ENCODE data around the gene KCTD18. TPM values are rescaled to one million over a fixed set of nuclear protein-coding genes. Genes with fewer than 3 reads are reported as not detected.

The KCTD18 gene
- total RNA-seq, 2 donors from 2014 or later, result 9.1 to 10.4 TPM

DNA sequence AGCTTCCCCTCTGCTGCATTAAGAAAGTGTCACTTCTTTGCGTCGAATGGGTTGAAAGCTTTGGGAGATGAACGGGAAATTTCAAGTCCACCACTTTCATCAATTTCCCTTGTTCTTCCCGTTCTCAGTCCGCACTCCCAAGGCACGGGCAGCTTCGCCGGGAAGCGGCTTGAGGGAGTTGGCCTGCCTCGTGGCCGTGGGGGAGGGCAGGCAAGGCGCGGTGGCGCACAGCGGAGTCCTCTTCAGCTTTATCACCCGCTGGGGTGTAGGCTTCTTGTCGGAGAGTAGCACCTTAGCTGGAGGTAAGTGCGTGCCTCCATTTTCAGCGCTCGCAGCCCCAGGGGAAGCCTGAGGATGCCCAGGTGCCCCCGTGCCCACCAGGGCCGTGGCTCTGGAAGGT lies 19.9 kb downstream of the KCTD18 start:
- DNase-seq (no peak), ATAC-seq (no peak)
- intact Hi-C loops (cut with DNase I), result no loop called here

DNA sequence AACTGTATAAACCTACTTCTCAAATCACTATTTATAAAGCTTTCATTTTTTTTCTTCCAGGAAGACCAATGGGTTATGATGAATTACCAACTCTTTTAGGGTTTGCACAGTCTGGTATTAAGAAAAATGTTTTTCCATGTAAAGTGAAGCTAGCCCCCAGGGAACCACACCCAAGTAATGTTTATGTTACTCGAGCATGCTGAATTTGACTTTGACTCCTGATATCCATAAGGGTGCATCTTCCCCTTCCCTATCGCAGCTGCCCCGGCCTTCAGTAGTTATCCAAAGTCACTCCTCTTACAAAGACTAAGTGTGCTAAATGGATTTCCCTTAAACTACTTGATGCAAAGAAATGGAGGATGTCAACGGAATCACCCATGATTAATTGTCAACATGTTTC lies 21.7 kb downstream of the KCTD18 start:
- intact Hi-C loops (cut with DNase I), result no loop called here
- ATAC-seq (no peak), DNase-seq (no peak)

DNA sequence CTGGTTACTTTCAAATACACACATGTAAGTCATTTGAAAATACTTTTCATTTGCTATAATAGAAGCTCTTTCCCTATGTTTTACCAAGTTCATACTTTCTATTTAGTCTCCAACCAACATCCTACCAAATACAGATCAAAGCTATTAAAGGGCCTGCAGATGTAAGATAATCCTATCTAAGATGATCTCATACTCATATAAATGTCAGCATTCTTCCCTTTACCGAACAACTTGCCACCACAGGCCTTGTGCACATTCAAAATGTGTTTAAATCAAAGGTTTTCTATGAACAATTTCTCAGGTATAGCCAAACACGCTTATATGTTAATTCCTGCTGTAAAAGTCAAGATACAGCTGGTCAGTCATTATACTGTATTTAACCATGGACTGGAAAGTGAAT lies 23.3 kb downstream of the KCTD18 start:
- intact Hi-C loops (cut with DNase I), result no loop called here
- ATAC-seq (no peak), DNase-seq (no peak)

DNA sequence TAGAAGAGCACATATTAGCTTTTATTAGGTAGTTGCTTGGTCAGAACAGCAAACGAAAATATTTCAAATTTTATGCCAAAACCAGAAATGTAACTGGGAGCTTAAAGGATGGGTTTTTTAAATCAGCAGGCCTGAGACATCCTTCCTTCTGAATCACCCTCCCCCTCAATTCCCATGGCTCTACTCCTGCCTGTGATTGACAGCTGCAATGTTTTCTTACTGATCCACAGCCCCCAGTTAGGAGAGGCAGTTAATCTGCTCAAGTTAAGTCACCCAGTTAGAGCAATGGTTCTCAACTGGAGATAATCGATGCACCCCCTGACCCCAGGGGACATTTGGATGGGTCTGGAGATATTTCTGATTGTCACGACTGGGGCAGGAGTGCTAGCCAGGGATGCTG lies 24.9 kb downstream of the KCTD18 start:
- no peak for ATAC-seq
- DNase-seq, result no peak
- intact Hi-C loops (cut with DNase I), result loop anchor here in 1 of 2 donors (5.0 kb wide), 1 partner anchor 513 kb away; no protein-coding TSS in a partner anchor

DNA sequence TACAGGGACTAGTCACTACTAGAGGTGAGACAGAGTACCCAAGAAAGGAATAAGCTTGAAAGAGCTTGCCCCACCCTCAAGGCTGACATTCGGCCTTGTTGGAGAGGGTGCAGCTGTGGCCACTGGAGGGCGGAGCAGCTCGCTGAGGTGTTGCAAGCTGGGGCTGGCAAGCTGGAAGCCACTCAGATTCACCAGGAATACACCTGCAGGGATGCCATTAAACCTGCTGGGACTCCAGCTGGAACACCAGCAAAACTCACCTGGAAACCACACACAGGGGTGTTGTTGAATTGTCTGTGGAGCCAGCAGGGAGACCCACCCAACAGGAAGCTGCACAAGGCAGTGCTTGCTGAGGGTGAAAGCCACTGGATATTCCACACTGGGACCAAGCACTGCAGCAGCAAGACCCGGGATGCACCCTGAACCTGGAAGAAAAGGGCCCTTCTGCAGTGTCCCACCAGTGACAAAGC lies 26.1 kb downstream of the KCTD18 start:
- DNase-seq (peak; percentile 24), ATAC-seq (peak in 1 of 2 donors; percentile 50)
- intact Hi-C loops (cut with DNase I), result loop anchor here (2.0 to 5.0 kb wide), 2 partner anchors 503 to 511 kb away; no protein-coding TSS in a partner anchor

DNA sequence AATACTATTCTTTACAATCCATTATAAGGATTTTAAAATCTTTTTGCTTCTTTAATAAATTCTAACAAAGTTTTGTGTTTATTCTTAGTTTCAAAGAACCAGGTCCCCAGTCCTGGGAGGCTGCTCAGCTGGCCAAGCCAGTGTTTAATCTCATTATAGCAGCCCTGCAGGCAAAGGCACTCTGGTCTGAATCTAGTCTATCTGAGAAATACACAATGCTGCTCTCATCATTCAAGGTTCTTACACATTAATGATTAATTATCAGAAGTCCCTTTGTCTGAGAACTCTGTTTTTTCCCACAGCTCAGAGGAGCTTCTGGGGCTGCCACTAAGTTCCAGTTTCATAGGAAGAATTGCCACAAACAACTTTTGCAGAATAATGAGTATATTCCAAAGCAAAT lies 27.7 kb downstream of the KCTD18 start:
- ATAC-seq (no peak), DNase-seq (no peak)
- intact Hi-C loops (cut with DNase I), result loop anchor here (2.0 to 5.0 kb wide), 2 partner anchors 501 to 510 kb away; no protein-coding TSS in a partner anchor

DNA sequence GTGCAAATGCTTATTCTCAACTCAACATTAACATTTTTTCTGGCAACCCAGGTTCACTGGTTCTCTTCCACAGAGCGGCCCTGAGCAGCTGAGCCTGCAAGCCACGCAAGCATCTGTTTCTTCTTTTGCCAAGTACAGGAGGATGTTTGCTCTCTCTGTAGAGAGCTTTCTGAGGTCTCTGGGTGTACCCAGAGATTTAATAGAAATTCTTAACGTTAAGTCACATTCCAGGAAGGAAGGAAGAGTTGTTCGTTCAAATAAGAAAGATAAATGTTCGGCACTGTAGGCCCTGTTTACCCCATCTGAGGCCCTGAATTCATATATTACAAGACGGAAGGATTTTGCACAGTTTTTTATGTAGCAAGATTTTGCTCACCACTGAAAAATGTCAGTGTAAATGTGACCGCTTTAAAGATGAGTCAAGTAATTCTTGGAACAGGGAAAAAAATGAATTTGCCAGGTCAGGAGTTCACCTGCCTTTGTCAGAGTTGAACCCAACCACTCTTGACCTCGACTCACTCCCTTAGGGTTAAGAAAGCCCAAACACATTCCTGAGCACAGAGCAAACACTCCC lies 30.1 kb downstream of the KCTD18 start:
- DNase-seq (no peak), ATAC-seq (no peak)
- intact Hi-C loops (cut with DNase I), result loop anchor here in 1 of 2 donors (5.0 kb wide), 1 partner anchor 507 kb away; no protein-coding TSS in a partner anchor

DNA sequence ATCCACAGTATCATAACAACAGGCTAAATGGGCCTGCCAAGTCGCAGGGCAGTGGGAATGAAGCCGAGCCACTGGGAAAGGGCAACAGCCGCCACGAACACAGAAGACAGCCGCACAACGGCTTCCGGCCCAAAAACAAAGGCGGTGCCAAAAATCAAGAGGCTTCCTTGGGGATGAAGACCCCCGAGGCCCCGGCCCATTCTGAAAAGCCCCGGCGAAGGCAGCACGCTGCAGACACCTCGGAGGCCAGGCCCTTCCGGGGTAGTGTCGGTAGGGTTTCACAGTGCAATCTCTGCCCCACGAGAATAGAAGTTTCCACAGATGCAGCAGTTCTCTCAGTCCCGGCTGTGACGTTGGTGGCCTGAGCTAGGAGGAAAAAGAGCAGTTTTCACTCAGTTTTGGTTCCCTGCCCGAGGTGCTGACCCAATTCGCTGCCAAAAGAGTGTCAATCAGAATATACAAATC lies 32.2 kb downstream of the KCTD18 start:
- ATAC-seq (peak; percentile 65 to 95), DNase-seq (peak; percentile 79)
- intact Hi-C loops (cut with DNase I), result no loop called here

DNA sequence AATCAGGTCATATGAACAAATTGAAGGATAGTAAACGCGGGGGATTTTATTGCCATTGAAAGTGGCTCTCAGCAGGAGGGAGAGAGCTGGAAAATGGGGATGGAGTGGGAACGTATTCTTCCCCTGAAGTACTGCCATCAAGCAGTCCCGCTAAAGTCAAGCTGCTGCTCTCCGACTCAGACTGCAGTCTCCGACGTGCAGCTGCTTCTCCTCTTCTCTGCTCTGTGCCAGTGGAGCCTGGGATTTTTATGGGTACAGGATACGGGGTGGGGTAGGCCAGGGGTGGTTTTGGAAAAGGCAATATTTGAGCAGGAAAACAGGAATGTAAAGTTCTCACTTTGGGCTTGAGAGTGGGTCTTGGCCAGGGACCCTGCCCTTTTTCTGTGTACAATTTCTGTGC lies 33.0 kb downstream of the KCTD18 start:
- intact Hi-C loops (cut with DNase I), result no loop called here
- ATAC-seq, result peak; percentile 22 to 51

DNA sequence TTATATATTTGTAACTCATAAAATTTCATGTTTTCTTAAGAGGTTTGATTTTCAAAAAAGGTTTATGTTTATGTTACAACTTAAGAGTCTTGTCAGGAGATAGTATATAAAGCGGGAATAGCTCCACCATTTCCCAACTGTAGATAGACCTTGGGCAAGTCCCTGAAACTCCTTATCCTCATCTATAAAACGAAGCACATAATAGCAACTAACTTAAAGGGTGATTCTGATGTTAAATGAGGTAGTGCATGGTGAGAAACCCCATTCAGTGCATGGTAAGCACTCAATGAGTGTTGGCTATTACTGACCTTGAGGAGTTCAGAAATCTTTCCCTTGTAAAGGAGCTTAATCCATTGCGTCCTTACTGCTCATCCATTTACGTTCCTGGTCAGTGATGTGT lies 34.1 kb downstream of the KCTD18 start:
- DNase-seq (no peak), ATAC-seq (no peak)
- intact Hi-C loops (cut with DNase I), result no loop called here

More for the DNA sequence above, 33.0 kb downstream of the KCTD18 start:
- DNase-seq, result peak; percentile 22

DNA sequence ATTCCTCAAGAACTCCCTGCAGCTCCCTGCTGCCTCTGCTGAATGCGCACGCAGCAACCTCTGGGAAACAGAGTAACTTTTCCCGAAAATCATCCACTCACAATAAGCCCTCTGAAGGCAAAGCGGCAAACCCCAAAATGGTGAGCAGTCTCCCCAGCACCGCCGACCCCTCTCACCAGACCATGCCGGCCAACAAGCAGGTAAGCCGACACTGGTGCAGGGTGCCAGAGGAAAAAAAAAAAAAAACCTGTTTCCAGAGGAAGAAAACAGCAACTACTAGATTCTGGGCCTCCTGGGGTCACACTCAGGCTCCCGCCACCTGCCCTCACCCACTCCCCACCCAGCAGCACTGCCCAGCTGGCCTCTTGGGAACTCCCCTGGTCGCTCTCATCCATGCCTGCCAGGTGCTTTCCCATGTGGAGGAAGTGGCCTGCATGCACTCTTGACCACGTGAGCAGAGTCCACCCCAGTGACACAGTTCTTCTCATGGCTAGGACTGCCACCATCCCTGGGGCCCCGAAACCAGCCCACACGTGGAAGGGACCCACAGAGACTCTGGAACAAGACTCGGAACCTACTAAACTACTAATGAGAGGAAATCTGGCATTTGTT lies 36.9 kb downstream of the KCTD18 start:
- ATAC-seq (no peak), DNase-seq (no peak)
- intact Hi-C loops (cut with DNase I), result no loop called here

DNA sequence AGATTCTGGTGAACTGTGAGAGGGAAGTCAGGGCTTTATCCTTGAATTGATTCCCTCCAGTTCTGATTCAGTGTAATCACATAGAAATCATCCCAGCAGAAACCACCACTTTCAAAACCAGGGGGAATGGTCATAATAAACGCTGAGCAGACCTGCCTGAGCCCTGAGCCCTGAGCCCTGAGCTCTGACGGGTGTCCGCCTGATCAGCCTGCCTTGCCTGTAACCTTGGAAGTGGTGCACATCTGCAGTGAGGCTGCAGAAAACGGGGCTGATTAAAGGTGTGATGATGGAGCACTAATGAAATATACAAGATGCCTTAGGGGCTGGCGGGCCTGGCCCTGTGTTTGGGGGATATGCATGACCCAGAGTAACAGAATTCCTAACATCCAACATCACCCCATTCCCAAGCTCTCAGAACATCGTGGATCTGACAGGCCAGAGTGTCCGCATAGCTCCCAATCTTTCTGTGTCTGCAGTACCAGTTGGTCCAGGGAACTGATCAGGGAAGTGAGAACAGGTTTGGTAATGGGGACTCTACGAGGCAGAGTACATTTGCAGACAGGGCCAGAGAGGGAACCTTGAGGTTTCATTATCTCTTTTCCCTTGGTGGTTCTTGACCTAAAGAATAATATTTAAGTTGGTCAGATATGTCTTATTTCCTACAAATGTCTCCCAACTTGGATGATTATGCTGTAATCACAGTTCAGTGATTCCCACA lies 37.8 kb downstream of the KCTD18 start:
- DNase-seq, result no peak
- intact Hi-C loops (cut with DNase I), result no loop called here
- ATAC-seq, result no peak

DNA sequence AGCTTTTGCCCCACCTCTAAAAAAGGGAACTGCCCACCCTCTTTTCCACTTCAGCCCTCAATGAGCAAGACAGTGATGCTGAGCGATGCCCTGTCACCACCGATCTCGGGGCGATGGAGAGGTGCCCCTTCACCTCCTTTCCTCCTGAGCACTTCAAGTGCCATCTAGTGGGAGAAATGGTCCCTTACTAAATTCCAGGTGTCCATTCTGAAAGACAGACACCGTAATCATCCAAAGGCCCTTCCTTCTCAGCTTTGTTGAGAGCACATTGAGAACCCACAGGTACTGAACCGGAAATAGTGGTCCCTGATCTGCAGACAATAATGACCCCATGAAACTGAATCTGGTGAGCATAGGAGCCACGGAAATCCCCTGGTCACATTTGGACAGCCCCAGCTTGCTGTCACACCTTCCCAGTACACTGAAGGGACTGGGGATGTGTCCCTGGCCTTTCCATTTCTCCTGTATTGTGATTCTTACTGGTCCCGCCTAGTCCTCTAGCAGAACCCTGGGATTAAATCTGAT lies 38.5 kb downstream of the KCTD18 start:
- ATAC-seq (no peak), DNase-seq (no peak)
- intact Hi-C loops (cut with DNase I), result no loop called here

DNA sequence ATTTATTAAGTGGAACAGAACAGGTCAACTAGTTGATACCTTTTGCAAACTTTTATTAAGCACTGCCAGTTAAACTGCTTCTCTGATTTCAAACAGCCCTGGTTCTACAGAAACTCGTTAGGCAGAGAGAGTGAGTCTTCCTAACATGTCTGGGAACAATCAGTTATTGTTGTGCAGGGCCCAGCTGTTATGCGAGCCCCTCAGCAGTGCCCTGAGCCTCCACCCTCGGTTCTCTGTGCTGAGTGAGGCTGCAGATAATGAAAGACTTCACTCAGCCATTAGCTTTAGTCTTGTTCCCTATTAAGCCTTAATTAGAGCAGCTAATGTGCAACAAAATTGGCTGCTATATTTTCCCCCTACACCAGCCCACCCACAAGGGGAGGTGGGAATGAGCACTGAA lies 39.6 kb downstream of the KCTD18 start:
- DNase-seq (no peak), ATAC-seq (no peak)
- intact Hi-C loops (cut with DNase I), result no loop called here

DNA sequence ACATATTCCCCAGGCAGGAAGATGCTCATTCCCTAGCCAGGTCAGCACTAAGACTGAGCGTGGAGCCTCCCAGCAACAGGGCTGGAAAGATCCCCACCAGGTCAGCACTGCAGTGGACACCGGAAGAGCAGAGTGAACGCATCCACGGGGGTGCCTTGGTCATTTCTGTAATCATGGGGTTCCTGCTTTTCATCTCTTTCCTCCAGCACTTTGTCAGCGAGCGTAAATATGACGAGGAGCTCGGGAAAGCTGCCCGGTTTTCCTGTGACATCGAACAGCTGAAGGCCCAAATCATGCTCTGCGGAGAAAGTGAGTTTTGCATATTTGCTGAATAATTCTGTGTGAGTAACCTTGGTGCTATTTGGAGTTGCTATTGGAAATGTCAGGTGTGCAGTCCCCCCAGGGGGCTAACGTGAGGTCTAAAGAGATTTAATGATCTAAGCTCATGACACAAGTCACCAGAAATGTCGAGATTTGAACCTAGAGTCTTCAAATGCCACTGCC lies 40.1 kb downstream of the KCTD18 start:
- peak; percentile 35 for DNase-seq
- ATAC-seq, result no peak
- intact Hi-C loops (cut with DNase I), result loop anchor here in 1 of 2 donors (10.0 kb wide), 1 partner anchor 165 kb away; the partner anchor contains the start of gene SPATS2L

DNA sequence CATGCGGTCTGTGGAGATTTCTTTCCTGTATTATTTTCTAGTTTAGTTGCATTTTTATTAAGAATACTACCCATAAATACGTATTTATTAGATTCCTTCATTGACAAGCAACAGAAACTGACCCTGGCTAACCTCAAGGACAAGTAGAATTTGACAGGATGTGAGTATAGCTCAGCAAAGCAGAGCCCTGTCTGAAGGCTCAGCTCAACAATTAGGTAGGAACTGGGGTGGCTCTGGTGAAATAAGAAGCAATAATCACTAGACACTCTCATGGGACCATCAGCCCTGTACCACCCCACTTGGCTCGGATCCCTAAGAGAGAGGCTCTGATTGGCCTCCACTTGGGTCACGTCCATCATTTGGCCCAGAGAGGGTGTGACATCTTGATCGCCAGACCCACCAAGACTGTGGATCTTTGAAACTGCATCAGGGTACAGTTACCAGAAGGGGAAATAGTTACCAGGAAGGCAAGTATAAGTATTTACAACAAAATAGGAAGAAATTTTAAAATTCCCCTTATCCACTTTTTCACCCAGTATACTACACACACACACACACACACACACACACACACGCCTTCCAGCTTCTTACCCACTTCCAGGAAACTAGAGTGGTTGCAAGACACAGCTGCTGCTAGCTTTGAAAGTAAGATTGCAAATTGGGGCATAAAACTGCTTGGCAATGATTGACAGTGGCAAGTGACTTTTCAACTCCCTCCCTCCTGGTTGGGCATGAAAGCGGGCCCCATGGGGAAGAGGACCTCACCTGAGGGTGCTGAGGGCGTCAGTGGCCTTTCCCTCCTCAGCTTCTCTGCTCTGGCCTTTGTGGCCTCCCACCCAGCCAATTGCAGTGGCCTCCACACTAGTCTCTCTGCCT lies 41.8 kb downstream of the KCTD18 start:
- DNase-seq (no peak), ATAC-seq (peak in 1 of 2 donors; percentile 20)
- intact Hi-C loops (cut with DNase I), result loop anchor here in 1 of 2 donors (10.0 kb wide), 1 partner anchor 163 kb away; the partner anchor contains the start of gene SPATS2L

DNA sequence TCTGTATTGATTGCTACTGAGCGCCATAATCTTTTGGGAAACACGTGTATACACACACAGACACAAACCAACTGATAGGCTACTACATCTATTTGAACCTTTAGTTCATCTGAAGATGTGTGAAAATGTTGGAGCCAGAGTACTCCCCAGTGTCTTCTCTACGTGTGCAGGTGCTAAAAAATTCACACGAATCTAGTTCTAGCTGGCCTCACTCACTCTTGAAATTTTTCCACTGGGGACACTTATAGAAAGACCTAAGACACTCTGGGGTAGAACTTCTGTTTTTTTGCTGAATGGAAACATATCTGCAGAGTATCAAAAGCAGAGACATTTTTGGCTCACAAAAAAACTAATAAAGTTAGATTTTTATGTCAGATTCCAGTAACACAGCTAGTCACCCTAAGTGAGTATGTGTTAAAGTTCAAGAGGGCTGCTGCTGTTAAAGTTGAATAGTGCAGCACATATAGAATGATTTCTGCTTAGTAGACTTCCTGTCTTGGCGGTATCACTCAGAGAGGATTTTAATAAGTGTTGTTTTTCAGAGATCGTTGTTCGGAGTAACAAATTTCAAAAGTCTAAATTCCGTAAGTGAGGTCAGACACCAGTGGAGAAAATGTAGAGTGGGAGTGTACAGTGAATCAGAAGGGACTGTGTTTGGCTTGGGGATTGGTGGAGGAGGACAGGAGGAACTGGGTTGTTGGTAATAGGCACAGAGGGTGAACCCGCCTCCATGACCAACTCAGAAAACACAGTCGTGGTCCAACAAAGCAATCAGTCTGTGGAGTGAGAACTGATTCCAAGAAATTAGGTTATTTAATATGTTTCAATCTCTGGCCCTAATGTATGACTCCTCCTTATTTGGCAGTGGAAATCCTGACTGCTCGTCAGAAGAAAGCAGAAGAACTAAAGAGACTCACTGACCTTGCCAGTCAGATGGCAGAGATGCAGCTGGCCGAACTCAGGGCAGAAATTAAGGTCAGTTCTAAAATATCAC lies 43.1 kb downstream of the KCTD18 start:
- DNase-seq (peak; percentile 42), ATAC-seq (peak; percentile 94 to 96)
- intact Hi-C loops (cut with DNase I), result loop anchor here in 1 of 2 donors (10.0 kb wide), 1 partner anchor 162 kb away; the partner anchor contains the start of gene SPATS2L
